ENCODE data around the gene TMIGD2.

GRCh38 chr19:4320419-4320818, 18.2 kb upstream of the TMIGD2 start:
- TF ChIP-seq CTCF (conservative IDR thresholded peaks at IDR 0.05; ENCODE audit: low read depth, low read length) (no peak), EZH2phosphoT487 (IDR thresholded peaks at IDR 0.05; ENCODE audit: borderline replicate concordance, low read length) (no peak), EZH2 (IDR thresholded peaks at IDR 0.05; ENCODE audit: low read length, unreplicated experiment) (no peak)
